Stimulated activated CD4-positive, alpha-beta T cell treated with anti-CD3 and anti-CD28 coated beads, Interleukin-15, amount 100 ng/mL, for 24 hours (primary cell): ENCODE data around the gene IBA57.

Source experiments
- DNase-seq: peaks from one replicate; pipeline ENCODE4 v3.0.0-alpha.2; 2020

Gene IBA57

DNA sequence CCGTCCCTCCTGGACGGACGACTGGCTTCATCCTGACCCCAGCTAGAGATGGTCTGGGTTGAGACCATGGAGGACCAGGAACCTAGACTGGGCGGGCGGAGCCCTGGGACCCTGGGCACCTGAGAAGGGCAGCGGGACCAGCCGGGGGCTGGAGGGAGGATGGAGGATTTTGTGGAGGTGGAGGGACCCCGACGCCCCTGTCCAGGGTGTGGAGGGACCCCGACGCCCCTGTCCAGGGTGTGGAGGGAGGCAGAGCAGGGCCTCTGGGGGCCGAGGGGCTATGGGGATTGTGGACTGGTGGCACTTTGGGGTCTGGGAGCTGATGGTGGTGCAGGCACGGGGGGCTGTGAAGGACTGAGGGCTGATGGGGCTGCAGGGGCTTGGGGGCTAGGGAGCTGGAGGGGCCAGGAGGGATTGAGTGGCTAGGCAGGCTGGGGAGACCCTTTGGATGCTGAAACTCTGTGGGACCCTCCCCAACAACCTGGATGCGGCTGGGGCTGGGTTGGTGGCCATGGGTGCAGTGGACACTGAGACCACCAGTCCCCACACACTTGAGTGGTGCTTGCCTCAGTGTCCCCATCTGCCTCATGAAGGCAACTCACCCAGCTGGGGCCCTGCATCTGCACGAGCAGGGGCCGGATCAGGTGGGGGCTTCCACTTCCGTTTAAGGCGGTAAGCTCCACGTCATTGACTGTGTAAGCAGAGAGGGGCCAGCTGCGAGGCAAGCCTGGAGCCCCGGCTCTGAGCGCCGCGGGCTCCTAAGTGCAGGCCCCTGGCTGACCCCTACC is 8.5 kb upstream of the IBA57 start:
- DNase-seq: no peak

DNA sequence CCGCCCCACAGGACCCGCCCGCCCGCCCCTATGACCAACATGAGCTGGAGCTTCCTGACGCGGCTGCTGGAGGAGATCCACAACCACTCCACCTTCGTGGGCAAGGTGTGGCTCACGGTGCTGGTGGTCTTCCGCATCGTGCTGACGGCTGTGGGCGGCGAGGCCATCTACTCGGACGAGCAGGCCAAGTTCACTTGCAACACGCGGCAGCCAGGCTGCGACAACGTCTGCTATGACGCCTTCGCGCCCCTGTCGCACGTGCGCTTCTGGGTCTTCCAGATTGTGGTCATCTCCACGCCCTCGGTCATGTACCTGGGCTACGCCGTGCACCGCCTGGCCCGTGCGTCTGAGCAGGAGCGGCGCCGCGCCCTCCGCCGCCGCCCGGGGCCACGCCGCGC is 7.9 kb upstream of the IBA57 start:
- DNase-seq: no peak

DNA sequence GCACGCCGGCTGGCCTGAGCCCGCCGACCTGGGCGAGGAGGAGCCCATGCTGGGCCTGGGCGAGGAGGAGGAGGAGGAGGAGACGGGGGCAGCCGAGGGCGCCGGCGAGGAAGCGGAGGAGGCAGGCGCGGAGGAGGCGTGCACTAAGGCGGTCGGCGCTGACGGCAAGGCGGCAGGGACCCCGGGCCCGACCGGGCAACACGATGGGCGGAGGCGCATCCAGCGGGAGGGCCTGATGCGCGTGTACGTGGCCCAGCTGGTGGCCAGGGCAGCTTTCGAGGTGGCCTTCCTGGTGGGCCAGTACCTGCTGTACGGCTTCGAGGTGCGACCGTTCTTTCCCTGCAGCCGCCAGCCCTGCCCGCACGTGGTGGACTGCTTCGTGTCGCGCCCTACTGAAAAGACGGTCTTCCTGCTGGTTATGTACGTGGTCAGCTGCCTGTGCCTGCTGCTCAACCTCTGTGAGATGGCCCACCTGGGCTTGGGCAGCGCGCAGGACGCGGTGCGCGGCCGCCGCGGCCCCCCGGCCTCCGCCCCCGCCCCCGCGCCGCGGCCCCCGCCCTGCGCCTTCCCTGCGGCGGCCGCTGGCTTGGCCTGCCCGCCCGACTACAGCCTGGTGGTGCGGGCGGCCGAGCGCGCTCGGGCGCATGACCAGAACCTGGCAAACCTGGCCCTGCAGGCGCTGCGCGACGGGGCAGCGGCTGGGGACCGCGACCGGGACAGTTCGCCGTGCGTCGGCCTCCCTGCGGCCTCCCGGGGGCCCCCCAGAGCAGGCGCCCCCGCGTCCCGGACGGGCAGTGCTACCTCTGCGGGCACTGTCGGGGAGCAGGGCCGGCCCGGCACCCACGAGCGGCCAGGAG is 7.2 kb upstream of the IBA57 start:
- no peak for DNase-seq

DNA sequence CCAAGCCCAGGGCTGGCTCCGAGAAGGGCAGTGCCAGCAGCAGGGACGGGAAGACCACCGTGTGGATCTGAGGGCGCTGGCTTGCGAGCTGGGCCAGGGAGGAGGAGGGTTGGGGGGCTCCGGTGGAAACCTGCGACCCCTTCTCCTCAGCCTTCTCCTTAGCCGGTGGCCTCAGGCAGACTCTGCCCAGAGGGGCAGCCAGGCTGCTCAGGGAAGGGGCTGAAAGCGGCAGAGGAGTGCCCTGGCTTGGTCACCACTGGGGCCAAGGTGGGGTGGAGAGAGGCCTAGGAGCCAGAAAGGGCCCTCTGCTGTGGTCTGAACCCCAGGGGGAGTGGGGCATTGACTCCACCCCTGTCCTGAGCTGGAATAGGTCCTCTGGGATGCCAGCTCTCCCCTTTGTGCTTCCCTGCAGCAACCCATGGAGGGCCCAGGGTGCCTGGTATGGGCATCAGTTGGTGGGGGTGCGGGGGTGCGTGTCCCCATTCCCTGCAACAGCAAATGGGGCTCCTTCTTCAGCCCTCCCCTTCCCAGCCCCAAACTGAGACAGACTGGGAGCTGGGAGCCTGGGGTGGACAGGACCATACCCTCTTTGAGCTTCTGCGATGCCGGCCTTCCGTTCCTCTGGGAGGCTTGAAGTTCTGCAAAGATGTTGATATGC is 6.5 kb upstream of the IBA57 start:
- DNase-seq: no peak

DNA sequence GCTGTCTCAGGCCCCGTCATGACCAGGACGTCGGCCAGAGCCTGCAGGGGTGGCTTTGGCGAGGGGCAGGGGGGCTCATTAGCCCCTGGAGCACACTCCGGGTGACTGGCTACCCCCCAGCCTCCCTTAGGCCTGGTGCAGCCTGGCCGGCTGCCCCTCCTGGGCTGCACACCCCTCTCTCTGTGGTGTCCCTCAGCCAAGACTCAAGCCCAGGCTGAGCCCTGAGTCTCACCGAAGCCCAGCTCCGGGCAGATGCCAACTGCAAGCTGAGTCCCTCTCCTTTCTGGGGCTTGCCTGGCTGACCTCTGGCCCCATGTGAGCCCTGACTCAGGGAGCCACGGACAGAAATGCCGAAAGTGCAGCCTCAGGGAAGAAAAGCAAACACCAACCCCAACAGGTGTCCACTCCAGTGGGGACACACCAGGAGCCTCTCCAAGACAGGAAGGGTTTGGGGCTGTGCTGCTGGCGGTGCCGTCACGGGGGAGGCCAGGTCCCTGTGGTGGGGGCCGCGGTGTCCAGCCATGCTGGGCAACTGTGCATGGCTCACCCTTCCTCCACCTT is 5.3 kb upstream of the IBA57 start:
- DNase-seq: no peak

DNA sequence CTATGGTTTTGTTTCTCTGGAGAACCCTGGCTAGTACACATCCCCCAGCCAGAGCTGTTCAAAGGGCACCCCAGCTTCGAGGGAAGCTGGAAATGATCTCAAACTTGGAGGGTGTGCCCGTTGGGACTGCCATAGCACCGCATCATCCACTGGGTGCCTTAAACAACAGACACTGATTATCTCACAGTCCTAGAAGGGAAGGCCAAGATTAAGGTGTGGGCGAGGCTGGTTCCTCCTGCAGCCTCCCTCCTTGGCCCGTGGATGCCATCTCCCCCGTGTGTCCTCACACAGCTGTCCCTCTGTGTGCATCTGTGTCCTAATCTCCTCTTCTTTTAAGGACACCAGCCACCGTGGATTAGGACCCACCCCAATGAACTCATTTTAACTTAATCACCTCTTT is 4.2 kb upstream of the IBA57 start:
- DNase-seq: no peak

DNA sequence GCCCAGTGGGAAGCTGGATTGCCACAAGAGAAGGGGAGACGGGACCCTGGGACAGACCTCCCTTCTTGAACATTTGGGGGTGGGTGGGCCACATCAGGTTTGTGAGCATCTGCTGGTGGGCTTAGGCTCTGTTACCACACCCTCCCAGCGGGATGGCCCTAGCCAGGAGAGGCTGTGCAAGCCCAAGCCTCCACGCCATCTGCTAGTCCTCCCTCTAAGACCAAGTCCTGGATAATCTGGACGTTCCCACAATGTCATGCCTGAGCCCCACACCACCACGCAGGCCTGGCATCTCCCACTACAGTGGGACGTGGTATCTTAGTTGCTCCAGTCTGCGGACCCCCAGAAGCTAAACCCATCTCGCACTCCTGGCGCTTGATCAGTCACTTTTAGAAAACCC is 3.7 kb upstream of the IBA57 start:
- DNase-seq: no peak

DNA sequence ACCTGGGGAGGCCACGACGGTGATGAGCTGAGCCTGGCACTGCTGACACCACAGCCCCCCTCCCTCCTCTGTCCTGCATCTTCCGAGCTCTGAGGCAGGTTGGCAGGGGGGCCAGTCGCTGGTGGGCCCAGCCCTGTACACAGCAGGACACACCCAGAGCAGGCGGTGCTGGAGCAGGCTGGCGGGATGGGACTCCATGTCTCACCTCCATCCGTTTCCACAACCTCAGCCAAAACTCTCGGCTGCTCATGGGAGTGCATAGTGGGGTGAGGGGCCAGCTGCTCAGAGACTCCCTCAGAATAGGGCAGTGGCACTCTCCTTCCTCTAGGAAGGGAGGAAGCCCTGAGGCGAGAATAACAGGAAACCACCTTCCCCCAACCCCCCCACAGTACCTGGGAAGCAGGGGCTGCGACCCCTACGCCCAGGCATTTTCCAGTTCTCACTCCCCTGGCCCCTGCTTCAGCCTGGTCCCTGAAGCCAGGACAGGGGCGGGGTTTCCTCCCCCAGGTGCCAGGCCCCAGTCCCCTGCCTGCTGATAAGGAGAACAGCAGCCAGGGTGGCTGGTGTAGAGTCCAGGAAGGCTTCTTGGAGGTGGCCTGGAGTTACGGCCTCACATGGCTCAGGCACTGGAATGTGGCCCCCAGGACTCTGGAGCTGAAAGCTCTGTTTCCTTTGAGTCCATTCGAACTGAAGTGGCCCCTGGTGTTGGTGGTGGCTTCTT is 3.2 kb upstream of the IBA57 start:
- no peak for DNase-seq

DNA sequence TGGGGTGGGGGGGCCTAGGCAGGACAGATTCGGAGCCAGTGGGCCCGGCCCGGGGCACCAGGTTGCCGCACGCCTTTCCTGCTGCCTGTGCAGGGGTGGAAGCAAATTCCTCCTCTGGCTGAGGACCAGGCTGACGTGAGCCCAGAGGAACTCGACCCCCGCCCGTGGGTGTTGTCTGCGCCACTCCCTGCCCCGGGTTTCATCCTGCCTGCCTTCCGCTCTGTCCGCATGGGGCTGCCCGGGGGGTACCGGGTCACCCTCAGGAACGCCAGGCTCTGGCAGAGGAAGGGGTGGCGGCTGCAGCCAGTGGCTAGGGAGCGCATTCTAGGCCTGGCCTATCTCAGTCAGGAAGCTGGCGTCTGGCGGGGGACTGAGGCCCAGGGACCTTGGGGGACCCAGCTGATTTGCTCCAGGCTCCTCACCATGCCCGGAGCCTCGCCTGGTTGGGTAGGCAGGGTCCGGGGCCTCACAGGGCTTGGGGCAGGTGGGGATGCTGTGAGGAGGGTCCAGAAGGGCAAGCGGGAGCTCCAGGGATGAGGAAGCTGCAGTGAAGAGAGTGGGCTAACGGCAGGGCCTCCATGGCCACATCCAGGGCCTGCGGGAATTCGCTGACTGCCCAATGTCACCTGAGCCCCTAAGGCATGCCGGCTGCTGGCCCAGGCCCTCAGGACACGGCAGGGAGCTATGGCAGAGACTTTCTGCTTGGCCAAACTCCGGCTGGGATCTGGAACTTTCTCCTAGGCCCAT is 2.4 kb upstream of the IBA57 start:
- DNase-seq: no peak

DNA sequence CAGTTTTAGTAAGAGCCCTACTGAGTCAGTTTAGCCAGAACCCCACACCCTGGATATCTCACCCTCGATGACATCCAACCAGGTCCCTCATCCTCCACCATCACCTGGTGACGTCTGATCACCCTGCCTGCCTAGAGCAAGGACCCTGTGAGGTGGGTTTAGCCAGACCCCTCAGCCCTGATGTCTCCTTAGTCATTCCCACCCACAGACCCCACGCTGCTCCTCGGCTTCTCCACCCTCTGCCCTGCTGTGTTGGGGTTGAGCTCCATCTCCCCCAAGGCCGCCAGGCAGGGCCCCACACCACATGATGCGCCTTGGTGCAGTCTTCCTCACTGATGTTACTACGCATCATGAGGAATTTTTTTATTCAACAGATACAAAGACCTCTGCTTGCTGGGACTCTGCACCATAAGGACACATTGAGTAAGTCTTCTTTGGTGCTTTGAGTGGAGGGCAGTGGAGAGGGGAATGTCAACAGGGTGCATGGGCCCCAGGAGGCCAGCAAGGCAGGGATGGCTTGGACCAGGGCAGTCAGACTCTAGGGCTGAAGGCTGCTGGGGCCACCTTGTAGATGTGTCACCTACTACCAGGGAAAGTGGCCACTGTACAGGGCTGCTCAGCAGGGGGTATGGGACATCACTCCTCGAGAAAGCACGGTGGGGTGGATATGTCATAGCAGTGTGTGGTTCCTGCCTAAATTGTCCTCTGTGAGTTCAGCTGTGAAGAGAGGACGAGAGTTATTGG is 1.7 kb upstream of the IBA57 start:
- no peak for DNase-seq

DNA sequence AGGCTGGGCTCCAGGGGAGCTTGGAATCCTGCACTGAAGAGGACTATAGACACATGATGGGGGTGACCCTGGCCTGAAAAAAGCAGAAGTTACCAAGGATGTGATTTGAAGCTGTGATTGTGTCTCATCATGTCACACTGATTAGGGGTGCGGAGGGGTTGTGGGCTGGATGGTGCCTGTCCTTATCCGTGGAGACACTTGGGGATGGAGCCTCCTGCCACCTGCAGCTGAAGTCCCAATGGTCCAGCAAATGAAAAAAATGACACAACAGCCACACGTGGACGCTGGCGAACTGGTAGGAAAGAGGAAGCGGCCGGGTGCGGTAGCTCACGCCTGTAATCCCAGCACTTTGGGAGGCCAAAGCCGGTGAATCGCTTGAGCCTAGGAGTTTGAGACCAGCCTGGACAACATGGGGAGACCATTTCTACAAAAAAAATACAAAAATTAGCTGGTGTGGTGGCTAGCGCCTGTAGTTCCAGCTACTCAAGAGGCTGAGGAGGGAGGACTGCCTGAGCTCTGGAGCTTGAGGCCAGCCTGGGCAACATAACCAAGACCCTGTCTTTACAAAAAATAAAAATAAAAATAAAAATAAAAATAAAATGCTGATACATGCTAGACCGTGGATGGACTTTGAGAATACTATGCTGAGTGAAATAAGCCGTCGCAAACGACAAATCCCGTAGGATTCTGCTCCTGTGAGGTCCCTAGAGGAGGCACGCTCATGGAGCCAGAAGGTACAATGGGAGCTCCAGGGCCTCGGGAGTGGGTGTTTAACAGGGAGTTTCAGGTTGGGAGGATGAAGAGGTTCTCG is 838 bp upstream of the IBA57 start:
- no peak for DNase-seq

DNA sequence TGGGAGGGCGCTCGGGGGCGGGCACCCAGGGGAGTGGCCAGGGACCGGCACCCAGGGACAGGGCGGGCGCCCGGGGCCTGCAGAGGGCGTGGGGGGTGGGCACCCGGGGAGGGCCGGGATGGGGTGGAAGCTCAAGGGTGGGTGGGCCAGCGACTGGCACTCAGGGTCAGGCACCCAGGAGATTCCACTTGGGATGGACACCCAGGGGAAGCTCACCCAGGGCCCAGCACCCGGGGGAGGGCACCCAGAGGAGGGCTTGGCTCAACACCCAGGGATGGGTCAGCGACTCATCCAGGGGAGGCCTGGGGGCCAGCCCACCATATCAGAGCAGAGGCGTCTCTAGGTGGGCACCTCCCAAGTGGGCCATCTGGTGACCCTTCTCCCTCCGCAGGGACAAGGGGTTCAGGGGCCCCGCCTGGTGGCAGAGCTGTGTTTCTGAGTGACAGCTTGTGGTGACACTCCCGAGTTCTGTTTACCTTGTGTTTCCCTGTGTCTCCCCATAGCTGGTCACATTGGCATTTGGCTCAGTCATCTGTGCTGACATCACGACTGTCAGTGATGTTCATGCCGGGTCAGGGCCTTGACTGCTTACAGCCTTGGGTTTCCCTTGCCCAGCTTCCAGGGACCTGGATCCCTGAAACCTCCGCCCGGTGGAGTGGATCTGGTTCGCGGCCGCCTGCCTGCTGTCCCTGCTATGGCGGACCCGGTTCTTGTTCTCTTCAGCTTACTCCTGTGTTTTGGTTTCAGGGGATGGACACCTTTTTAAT is 749 bp downstream of the IBA57 start:
- DNase-seq: peak; percentile 63

DNA sequence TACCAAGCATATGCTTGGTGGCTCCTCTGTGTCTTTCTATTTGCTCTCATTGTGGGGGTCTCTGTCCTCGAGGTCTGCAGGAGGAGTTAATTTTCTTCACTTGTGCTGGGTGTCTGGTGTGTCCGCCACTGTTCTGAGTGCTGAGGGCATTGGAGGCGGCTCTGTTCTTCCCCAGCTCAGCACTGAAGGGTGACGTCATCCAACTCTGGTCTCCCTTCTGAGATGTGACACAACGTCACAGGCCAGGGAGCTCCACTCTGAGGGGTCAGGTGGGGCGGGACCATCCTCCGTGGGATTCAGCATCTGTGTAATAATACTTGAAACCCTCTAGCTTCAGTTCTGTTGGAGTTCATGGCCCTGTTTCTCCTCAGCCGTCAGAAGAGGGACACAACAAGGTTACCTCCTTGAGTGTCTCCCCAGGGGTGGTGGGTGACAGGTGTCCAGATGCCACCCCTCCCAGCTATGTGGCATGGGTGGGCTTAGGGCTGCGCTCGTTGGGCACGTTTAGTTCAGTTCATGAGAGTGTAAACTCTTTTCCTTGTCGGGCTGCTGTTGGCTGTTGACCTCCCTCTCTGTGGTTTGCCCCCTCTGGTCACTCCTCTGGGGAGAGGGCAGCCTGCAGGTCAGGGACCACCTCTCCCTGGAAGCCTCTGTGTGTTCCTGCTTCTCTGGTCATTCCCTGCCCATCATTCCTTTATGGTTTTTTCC is 3.1 kb downstream of the IBA57 start:
- no peak for DNase-seq

DNA sequence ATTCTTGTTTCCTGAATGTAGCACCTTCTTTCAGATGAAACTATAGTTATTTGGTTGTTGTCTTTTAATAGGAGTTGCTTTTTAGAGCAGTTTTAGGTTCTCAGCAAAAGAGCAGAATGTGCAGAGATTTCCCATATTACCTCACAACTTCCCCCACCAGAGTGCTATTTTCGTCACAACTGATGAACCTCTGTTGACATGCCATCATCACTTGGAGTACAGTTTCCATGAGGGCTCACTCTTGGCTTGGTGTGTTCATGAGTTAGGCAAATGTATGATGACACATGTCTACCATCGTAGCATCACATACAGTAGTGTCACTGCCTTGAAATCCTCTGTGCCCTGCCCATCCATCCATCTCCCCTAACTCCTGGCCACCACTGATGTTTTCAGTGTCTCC is 3.7 kb downstream of the IBA57 start:
- no peak for DNase-seq

DNA sequence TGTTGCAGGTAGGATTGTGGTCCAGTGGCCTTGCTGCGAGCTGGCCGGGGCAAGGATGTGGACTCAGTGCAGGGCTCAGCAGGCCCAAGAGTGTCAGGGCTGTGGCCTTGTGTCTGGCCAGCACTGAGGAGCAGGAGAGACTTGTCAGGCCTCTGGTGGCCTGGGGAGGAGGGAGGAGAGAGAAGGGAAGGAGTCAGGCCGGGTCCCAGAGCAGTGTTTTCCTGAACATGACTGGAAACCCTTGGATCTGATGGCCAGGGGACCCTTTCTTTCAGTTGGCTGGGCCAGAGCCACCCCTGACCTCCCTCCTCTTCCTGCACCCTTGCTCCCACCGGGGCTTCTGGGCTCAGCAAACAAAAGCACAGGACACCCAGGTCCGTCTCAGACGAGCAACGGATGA is 5.1 kb downstream of the IBA57 start:
- no peak for DNase-seq

DNA sequence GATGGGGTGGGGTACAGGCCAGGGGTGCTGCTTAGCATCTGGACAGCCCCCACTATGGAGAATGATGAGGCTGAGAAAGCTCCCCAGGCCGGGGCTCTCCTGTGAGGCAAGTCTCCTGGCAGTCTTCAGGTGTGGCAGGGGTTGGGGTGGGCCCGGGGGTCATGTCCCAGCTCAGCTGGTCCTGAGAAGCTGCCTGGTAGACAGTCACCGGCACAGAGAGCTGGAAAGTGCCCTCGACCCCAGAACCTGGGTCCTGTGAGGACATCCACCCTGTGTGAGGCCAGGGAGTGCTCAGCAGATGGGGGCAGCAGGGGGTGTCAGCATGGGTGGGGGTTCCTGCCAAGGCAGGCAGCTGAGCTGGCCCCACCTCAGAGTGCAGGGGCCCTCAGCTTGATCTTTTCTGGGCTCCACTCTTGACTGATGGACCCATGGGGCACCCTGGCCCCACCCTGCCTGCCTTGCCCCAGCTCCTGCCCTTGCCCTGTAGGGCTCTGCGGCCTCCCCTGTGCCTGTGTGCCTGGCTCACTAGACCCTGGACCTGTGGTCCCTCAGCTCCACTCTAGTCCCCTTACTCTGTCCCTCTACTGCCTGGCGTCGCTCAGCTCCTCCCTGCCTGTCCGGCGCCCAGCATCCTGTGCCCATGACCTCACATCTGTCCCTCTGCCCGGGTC is 5.8 kb downstream of the IBA57 start:
- no peak for DNase-seq

DNA sequence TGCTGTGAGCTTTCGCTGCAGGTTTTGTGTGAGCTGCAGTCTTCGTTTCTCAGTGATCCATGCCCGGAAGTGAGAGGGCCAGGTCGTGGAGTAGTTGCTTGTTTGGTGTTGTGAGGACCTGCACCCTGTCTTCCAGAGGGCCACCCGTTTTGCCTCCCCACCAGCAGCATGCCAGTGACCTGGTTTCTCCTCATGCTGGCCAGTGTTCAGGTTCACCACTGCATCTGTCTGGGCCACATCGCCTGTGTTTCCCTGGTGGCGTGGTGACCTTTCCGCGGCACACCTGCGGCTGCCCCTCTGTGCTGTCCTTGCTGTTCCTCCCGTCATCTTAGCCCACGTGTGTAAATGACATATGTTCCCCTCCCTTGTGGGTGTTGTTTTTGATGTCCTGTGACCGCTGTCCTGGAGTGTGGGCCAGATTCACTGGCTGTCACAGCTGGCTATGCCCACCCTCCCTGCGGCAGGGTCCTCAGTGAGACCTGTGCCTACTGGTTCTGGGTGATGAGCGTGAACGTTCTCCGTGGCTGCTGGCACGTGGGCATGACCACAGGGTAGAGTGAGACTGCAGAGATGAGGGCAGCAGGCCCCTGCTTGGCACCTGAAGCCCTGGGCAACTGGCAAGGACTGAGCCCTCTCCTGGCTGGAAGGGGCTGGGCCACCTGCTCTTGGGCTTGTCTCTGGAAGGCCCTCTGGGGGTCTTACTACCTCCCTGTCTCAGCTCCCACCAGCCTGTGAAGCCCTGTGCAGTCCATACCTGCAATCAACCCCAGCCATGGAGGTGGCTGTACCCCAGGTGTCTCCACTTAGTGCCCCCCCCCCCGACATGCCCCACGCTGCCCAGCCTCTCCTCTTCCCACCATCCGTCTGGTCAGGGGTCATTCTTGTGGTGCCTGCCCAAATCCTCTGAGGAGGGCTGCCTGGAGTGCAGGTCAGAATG is 7.3 kb downstream of the IBA57 start:
- no peak for DNase-seq
